GM21367 (cell line): Measurements from ENCODE around the gene INPP5J.
"Not testable (repeated sequence)": the region's sequence is repeated elsewhere in the genome, so short reads cannot be mapped to it uniquely, and the experiment has no call there.

Experiments
- ATAC-seq: cut with Tn5 transposase; IDR thresholded peaks from one replicate; pipeline ENCODE4 v1.9.1; 2021; ENCODE audit not compliant: unreplicated experiment

The INPP5J gene

GRCh38 chr22:31144223-31144622 lies 21.5 kb downstream of the INPP5J start:
- no peak for ATAC-seq

GRCh38 chr22:31148488-31148887 lies 25.7 kb downstream of the INPP5J start:
- ATAC-seq = no peak

GRCh38 chr22:31148953-31149627 lies 26.3 kb downstream of the INPP5J start:
- ATAC-seq = no peak

GRCh38 chr22:31150615-31151014 lies 27.8 kb downstream of the INPP5J start:
- no peak for ATAC-seq

- ATAC-seq = no peak
These were observed 29.1 kb downstream of the INPP5J start for GRCh38 chr22:31151872-31152271.

- no peak for ATAC-seq
These were observed 30.6 kb downstream of the INPP5J start for GRCh38 chr22:31153357-31153756.

GRCh38 chr22:31154975-31155374 lies 32.2 kb downstream of the INPP5J start:
- ATAC-seq = no peak

- no peak for ATAC-seq
These were observed 32.7 kb downstream of the INPP5J start for GRCh38 chr22:31155422-31155821.

GRCh38 chr22:31160328-31160978 lies 37.7 kb downstream of the INPP5J start:
- no peak for ATAC-seq

GRCh38 chr22:31161386-31161785 lies 38.6 kb downstream of the INPP5J start:
- ATAC-seq = no peak

- no peak for ATAC-seq
These were observed 39.4 kb downstream of the INPP5J start for GRCh38 chr22:31162015-31162765.

GRCh38 chr22:31170971-31171370 lies 48.2 kb downstream of the INPP5J start:
- ATAC-seq = no peak

GRCh38 chr22:31171734-31172133 lies 49.0 kb downstream of the INPP5J start:
- ATAC-seq = not testable (repeated sequence)

GRCh38 chr22:31173386-31174145 lies 50.8 kb downstream of the INPP5J start:
- no peak for ATAC-seq

GRCh38 chr22:31176923-31177322 lies 54.2 kb downstream of the INPP5J start:
- no peak for ATAC-seq

GRCh38 chr22:31177420-31178162 lies 54.8 kb downstream of the INPP5J start:
- no peak for ATAC-seq

- ATAC-seq = no peak
These were observed 56.1 kb downstream of the INPP5J start for GRCh38 chr22:31178859-31179258.

GRCh38 chr22:31179345-31179744 lies 56.6 kb downstream of the INPP5J start:
- ATAC-seq = no peak

- no peak for ATAC-seq
These were observed 61.2 kb downstream of the INPP5J start for GRCh38 chr22:31184015-31184414.
